Measurements from ENCODE around the gene FOXRED2.

The FOXRED2 gene

GRCh38 chr22:36447632-36448031, 59.2 kb downstream of the FOXRED2 start:
- no peak for DNase-seq

DNA sequence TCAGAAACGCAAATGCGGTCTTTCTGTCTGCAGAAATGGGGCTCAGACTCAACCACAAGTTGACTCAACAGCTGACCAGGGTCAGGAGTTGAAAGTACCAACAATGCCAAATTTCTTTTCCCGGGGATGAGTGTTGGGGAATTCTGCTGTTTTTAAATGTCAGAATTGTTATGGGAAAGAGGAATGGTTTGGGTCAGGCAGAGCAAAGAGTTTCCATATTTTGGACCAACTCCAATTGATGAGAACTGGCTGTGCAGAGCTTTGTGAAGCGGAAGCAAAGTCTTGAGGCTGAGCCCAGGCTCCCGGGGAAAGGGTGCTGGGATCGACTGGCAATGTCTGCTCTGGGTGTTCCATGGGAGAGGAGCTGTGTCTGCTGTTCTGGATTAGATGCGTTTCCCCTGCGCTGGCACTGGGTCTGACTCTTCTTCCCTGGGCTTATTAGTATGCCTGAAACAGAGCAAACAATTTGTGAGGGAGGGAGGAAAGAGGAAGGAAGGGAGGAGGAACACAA, 61.6 kb downstream of the FOXRED2 start:
- DNase-seq, result no peak

- DNase-seq, result no peak
These were observed 63.6 kb downstream of the FOXRED2 start for GRCh38 chr22:36443198-36443770.

GRCh38 chr22:36442506-36443197, 64.2 kb downstream of the FOXRED2 start:
- no peak for DNase-seq

GRCh38 chr22:36440429-36441002, 66.3 kb downstream of the FOXRED2 start:
- no peak for DNase-seq

GRCh38 chr22:36439481-36440271, 67.2 kb downstream of the FOXRED2 start:
- DNase-seq, result peak; percentile 51

Measured in stimulated activated CD8-positive, alpha-beta memory T cell treated with anti-CD3 and anti-CD28 coated beads, Interleukin-4, amount 100 ng/mL, for 48 hours (primary cell).